EH (cell line): ENCODE measurements around the gene KRTAP9-1.
"Not testable (repeated sequence)": the region's sequence is repeated elsewhere in the genome, so short reads cannot be mapped to it uniquely, and the experiment has no call there.

ENCODE experiments used
- DNase-seq: peaks from one replicate; pipeline ENCODE4 v3.0.0-alpha.2; 2015; ENCODE audit warnings: low read depth

The KRTAP9-1 gene

DNA sequence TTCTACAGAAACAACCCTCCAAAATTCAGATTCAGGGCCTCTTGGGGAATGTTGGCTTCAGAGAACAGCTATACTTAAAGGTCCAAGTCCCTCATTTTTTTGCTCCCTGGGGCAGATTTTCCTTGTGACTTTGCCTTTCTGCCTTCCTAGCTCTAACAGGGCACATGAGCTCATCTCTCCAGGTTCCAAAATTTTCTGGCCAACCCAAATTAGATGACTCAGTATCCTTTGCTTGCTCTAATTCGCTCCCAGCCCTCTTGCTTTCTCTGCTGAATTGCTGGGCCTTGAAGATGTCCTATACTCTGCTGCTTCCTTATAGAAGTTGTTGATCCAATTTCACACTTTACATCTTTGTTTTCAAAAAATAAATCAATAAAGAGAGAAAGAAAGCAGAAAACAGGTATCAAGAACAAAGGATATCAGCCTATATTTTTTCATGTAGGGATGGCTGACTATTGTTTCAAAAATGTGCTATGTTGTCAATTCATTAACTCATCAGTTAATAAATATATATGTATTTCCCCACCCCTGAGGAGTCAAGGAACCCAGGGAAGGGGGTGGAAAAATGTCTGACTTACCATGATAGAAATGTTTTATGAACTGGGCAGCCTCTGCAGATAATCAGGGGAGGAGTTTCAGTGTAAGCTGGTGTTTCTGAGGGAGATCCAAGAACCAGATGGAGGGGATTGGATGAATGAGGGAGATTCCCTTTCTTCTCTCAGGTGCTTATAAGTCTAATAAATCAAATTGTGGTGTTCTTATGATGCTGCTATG, 10.7 kb upstream of the KRTAP9-1 start:
- peak; percentile 70 for DNase-seq

- no peak for DNase-seq
These were observed 5.2 kb upstream of the KRTAP9-1 start, which contains the start of gene KRTAP4-1 for GRCh38 chr17:41184480-41184961. Gene KRTAP4-1, minus strand, starts transcription at chr17:41184911. Its CDS starts 57 bp downstream, at chr17:41184854.

GRCh38 chr17:41185001-41185400, 4.7 kb upstream of the KRTAP9-1 start:
- DNase-seq, result no peak

DNA sequence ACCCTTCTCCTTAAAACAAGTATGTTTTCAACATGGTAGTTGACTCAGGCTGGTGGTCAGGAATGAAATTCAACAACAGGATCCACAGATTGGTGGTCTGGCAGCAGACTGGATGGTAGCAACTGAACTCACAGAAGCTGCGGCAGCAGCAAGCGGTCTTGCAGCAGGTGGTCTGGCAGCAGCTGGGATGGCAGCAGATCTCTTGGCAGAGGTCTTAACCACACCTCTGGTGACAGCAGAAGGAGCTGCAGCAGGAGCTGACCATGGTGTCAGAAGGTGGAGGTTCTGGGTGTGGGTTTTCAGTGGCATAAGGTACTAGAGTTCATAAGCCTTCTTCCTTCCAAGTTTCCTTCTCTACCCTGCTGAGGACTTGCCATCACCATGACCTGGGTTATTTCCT, 2.8 kb upstream of the KRTAP9-1 start:
- no peak for DNase-seq

DNA sequence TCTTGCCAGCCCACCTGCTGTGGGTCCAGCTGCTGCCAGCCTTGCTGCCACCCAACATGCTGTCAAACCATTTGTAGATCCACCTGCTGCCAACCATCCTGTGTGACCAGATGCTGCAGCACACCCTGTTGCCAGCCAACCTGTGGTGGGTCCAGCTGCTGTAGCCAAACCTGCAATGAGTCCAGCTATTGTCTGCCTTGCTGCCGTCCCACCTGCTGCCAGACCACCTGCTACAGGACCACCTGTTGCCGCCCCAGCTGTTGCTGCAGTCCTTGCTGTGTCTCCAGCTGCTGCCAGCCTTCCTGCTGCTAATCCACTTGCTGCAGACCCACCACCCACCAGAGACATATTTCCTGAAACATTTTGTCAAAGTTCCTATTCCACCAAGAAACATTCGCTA, 641 bp downstream of the KRTAP9-1 start:
- DNase-seq, result no peak

DNA sequence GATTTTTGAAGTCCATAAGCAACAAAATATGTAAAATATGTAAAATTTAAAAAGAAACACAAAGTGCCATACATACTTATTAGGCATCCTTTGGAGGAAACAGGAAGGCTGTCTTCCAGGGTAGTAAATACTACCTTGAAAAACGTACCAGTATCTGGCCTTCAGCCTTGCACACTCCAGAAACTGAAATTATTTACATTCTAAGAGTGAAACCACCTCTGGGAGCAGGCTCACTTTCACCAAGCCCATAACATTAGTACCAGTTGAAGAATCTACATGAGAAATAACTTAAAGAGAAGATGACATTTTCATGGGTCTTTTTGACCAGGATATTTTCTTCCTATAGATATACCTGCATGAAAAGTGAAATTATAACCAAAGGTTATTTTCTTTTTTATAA, 6.4 kb downstream of the KRTAP9-1 start:
- DNase-seq, result no peak

- no peak for DNase-seq
These were observed 9.9 kb downstream of the KRTAP9-1 start for GRCh38 chr17:41199421-41200078.

DNA sequence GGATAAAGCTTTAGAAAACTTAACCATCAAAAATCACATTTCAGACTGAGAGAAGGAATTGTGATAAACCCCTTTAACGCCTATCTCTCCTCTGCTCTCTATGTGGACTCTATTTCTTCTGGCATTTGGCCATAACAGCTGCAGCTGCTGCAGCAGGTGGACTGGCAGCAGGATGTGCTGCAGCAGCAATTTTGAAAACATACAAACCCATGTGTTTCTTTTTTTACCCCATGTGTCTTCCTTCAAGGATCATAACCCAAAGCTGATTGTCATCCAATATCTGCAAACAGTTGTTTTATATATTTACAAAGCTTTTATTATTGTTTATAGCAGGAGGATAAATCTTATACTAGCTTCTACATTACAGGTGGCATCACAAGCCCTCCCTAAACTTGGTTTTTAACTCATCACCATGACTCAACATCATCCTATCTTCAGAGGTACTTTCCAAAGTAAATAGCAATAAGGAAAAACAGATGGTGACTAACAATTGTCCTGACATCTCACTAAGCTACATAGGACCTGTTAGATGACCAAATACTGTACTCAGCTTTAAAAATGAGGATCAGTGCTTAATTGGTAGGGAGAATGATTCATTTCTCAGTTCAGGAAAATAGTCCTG, 22.3 kb downstream of the KRTAP9-1 start:
- DNase-seq, result peak; percentile 69

GRCh38 chr17:41212524-41213169, 23.0 kb downstream of the KRTAP9-1 start:
- no peak for DNase-seq

- no peak for DNase-seq
These were observed 26.0 kb downstream of the KRTAP9-1 start for GRCh38 chr17:41215681-41216080.

GRCh38 chr17:41223821-41224220, 34.1 kb downstream of the KRTAP9-1 start:
- DNase-seq, result peak; percentile 53

- DNase-seq, result no peak
These were observed 36.4 kb downstream of the KRTAP9-1 start for GRCh38 chr17:41226051-41226450.

GRCh38 chr17:41226598-41227095, 37.0 kb downstream of the KRTAP9-1 start, which contains the start of gene KRTAP9-2:
Gene KRTAP9-2, plus strand, starts transcription at chr17:41226648. Its CDS starts 7 bp downstream, at chr17:41226655.
- DNase-seq, result not testable (repeated sequence)

- DNase-seq, result no peak
These were observed 40.4 kb downstream of the KRTAP9-1 start for GRCh38 chr17:41230094-41230493.

DNA sequence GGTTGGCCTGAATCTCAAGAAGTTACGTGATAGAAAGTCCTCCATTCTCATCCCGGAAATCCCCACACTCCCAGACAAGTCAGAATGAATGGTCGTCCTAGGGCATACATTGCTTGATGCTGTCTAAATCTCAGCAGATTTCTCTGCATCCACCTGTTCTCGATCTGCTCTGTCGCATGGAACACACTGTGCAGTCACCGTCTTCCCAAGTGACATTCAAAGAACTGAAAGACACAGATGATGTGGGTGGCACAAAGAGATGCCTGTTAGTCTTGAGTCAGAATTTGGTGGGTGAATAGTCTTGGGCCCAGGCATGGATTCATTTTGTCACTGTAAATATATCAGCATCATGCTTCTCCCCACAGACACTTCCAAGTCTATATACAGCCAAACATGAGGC, 42.0 kb downstream of the KRTAP9-1 start:
- DNase-seq, result no peak

DNA sequence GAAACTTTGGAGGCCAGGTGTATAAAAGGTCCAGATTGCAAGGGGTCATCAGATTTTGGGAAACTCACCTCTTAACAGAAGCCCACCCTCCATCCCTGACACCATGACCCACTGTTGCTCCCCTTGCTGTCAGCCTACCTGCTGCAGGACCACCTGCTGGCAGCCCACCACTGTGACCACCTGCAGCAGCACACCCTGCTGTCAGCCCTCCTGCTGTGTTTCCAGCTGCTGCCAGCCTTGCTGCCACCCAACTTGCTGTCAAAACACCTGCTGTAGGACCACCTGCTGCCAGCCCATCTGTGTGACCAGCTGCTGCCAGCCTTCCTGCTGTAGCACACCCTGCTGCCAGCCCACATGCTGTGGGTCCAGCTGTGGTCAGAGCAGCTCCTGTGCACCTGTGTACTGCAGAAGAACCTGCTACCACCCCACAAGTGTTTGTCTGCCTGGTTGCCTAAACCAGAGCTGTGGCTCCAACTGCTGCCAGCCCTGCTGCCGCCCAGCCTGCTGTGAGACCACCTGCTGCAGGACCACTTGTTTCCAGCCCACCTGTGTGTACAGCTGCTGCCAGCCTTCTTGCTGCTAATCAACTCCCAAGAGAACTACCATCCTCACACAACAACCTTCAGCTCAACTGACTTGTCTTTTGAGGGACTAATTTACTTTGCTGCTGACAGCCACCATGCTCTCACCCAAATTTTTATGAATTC, 42.9 kb downstream of the KRTAP9-1 start, which contains the start of gene KRTAP9-3:
KRTAP9-3 (plus strand) TSS at position 51 of the 707 bp plus-strand sequence; CDS start at position 104, 53 bp downstream.
- not testable (repeated sequence) for DNase-seq

DNA sequence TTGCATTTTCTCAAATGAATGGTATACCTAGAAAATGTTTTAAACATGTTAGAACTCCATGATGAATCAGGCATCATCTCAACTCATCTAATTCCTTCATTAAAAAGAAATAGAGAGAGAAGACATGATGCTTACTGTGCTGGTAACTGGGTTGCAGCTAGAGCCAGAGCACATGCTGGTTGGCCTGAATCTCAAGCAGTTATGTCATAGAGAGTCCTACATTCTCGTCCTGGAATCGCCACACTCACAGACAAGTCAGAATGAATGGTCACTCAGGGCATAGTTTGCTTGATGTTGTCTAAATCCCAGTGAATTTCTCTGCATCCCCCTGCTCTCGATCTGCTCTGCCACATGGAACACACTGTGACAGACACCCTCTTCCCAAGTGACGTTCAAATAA, 47.4 kb downstream of the KRTAP9-1 start:
- not testable (repeated sequence) for DNase-seq

GRCh38 chr17:41237949-41238437, 48.3 kb downstream of the KRTAP9-1 start, which contains the start of gene KRTAP9-8:
Gene KRTAP9-8, plus strand, starts transcription at chr17:41237999. Its CDS starts 53 bp downstream, at chr17:41238052.
- DNase-seq, result not testable (repeated sequence)
